Vagina (tissue), 2 donors: Measurements from ENCODE around the gene FAM168B. TPM values are rescaled to one million over a fixed set of nuclear protein-coding genes. Genes with fewer than 3 reads are reported as not detected.

Source experiments
- DNase-seq, 2 donors: peaks; one replicate each; pipeline ENCODE4 v3.0.0-alpha.2; 2017; ENCODE audit errors: extremely low spot score in 2 of 2
- H3K27ac ChIP-seq: fragments of 200-600 bp; sonication (generic); one replicate; pipeline ENCODE4 v1.5.1; 2019
- H3K27me3 ChIP-seq: fragments of 200-600 bp; sonication (generic); one replicate; pipeline ENCODE4 v1.5.1; 2019
- H3K36me3 ChIP-seq, 2 donors: fragments of 200-600 bp; sonication (generic); one replicate each; pipeline ENCODE4 v1.5.1; 2017 to 2019
- H3K4me1 ChIP-seq: fragments of 200-600 bp; sonication (generic); one replicate; pipeline ENCODE4 v1.5.1; 2019
- H3K4me3 ChIP-seq, 2 donors: fragments of 200-600 bp; sonication (generic); 1 replicate in 1 of 2; 2 replicates in 1 of 2; pipeline ENCODE4 v1.5.1; 2016 to 2019
- H3K9me3 ChIP-seq: fragments of 200-600 bp; sonication (generic); one replicate; pipeline ENCODE4 v1.5.1; 2019
- CTCF ChIP-seq, 3 experiments: fragments of 450-650 bp in 2 of 3; fragments of 200-600 bp in 1 of 3; sonication (generic) in 1 of 3; IDR thresholded peaks; one replicate each; pipeline ENCODE4 v1.5.1; 2017 to 2019; ENCODE audit warnings: antibody characterized with exemption in 3 of 3, mild to moderate bottlenecking in 2 of 3, moderate library complexity in 2 of 3
- POLR2A ChIP-seq, 2 donors: fragments of 450-650 bp; IDR thresholded peaks; one replicate each; pipeline ENCODE4 v1.6.1; 2017; ENCODE audit warnings: antibody characterized with exemption in 2 of 2, mild to moderate bottlenecking in 2 of 2, moderate library complexity in 2 of 2
- POLR2AphosphoS5 ChIP-seq, 2 donors: sonication (generic); formaldehyde crosslinking; IDR thresholded peaks; one replicate each; pipeline ENCODE4 v1.9.0; 2017; ENCODE audit warnings: antibody characterized with exemption in 2 of 2, mild to moderate bottlenecking in 2 of 2, low read depth in 1 of 2; ENCODE audit not compliant: insufficient read depth in 1 of 2
- intact Hi-C: fragments of 100-400 bp; cut with DNase I; formaldehyde crosslinking; loops from one replicate; pipeline ENCODE4 v1.15.1; 2023
- total RNA-seq: library from RNA; depleted of rRNA; stranded (reverse); fragments of >200 nt; gene quantifications from one replicate; pipeline ENCODE4 v1.2.3, GENCODE V29; 2016

The FAM168B gene
- total RNA-seq, 1 donor from 2014 or later = 56.7 TPM

GRCh38 chr2:131016826-131017741 is 76.2 kb downstream of the FAM168B start:
- H3K9me3 ChIP-seq = no peaks in the 10 kb centered on the region
- no peaks in the 10 kb centered on the region for H3K36me3 ChIP-seq
- no peak for DNase-seq
- H3K27ac ChIP-seq = no peak overlapping the region
- H3K4me1 ChIP-seq = peaks cover 9% of the 10 kb centered on the region
- TF ChIP-seq POLR2AphosphoS5 (IDR thresholded peaks at IDR 0.05; ENCODE audit: insufficient read depth in 1 of 2, low read depth in 1 of 2) (peak in 1 of 2 donors; percentile 34), CTCF (IDR thresholded peaks at IDR 0.05) (no peak), POLR2A (IDR thresholded peaks at IDR 0.05) (no peak)
- intact Hi-C loops = no loop called here
- no peaks in the 10 kb centered on the region for H3K27me3 ChIP-seq
- no peak overlapping the region for H3K4me3 ChIP-seq

- H3K36me3 ChIP-seq = no peaks in the 10 kb centered on the region
- TF ChIP-seq POLR2A (IDR thresholded peaks at IDR 0.05) (no peak), CTCF (IDR thresholded peaks at IDR 0.05) (no peak), POLR2AphosphoS5 (IDR thresholded peaks at IDR 0.05; ENCODE audit: insufficient read depth in 1 of 2, low read depth in 1 of 2) (no peak)
- peaks cover 9% of the 10 kb centered on the region for H3K4me1 ChIP-seq
- DNase-seq = no peak
- H3K4me3 ChIP-seq = no peak overlapping the region
- H3K27me3 ChIP-seq = no peaks in the 10 kb centered on the region
- intact Hi-C loops = no loop called here
- H3K27ac ChIP-seq = no peak overlapping the region
- no peaks in the 10 kb centered on the region for H3K9me3 ChIP-seq
These were observed 77.5 kb downstream of the FAM168B start for GRCh38 chr2:131015764-131016163.

GRCh38 chr2:131014141-131014540 is 79.1 kb downstream of the FAM168B start:
- Histone ChIP-seq H3K9me3 (no peaks in the 10 kb centered on the region), H3K36me3 (no peaks in the 10 kb centered on the region), H3K27me3 (no peaks in the 10 kb centered on the region), H3K4me1 (peaks cover 9% of the 10 kb centered on the region), H3K27ac (no peak overlapping the region), H3K4me3 (no peak overlapping the region)
- TF ChIP-seq POLR2A (IDR thresholded peaks at IDR 0.05) (no peak), POLR2AphosphoS5 (IDR thresholded peaks at IDR 0.05; ENCODE audit: insufficient read depth in 1 of 2, low read depth in 1 of 2) (no peak), CTCF (IDR thresholded peaks at IDR 0.05) (no peak)
- intact Hi-C loops = no loop called here
- no peak for DNase-seq

GRCh38 chr2:131011486-131011885 is 81.8 kb downstream of the FAM168B start:
- H3K27ac ChIP-seq = no peak overlapping the region
- no peaks in the 10 kb centered on the region for H3K36me3 ChIP-seq
- H3K9me3 ChIP-seq = no peaks in the 10 kb centered on the region
- no peak for DNase-seq
- intact Hi-C loops = no loop called here
- no peaks in the 10 kb centered on the region for H3K27me3 ChIP-seq
- no peak for TF ChIP-seq CTCF (IDR thresholded peaks at IDR 0.05)
- no peak for TF ChIP-seq POLR2A (IDR thresholded peaks at IDR 0.05)
- no peak for TF ChIP-seq POLR2AphosphoS5 (IDR thresholded peaks at IDR 0.05; ENCODE audit: insufficient read depth in 1 of 2, low read depth in 1 of 2)
- peaks cover 3% of the 10 kb centered on the region for H3K4me1 ChIP-seq
- H3K4me3 ChIP-seq = no peak overlapping the region

DNA sequence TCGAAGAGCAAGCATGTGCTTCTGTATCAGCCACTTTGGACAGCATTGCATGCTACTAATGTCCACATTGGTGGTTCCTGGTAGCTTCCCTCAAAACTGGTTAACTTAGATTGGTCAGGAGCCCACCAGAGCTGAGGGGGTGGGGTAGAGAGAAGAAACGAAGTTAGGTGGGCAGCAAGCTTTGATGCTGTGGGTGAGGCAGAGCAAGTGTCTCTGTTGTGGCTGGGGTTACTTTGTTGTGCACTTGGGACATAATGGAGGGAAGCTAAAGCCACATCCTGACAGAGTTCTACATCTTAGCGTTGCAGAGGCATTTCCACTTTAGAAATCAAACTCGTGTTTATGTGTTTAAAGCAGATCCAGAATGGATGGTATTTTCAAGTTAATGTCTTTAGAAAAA is 82.7 kb downstream of the FAM168B start:
- Histone ChIP-seq H3K4me1 (no peaks in the 10 kb centered on the region), H3K36me3 (no peaks in the 10 kb centered on the region), H3K4me3 (no peak overlapping the region), H3K27ac (no peak overlapping the region), H3K27me3 (no peaks in the 10 kb centered on the region), H3K9me3 (no peaks in the 10 kb centered on the region)
- intact Hi-C loops = no loop called here
- DNase-seq = no peak
- TF ChIP-seq CTCF (IDR thresholded peaks at IDR 0.05) (no peak), POLR2A (IDR thresholded peaks at IDR 0.05) (no peak), POLR2AphosphoS5 (IDR thresholded peaks at IDR 0.05; ENCODE audit: insufficient read depth in 1 of 2, low read depth in 1 of 2) (no peak)
